Epithelial cell of proximal tubule (primary cell): ENCODE data around the gene FCRLB. TPM values are rescaled to one million over a fixed set of nuclear protein-coding genes. Genes with fewer than 3 reads are reported as not detected.

Experiments
- DNase-seq: peaks from one replicate; pipeline ENCODE4 v3.0.0-alpha.2; 2011; ENCODE audit warnings: low read depth
- H3K4me3 ChIP-seq: 2 replicates; pipeline ENCODE4 v1.5.1; 2011; ENCODE audit warnings: low read depth, mild to moderate bottlenecking, low read length
- CTCF ChIP-seq: conservative IDR thresholded peaks from 2 replicates; pipeline ENCODE4 v1.5.1; 2012; ENCODE audit warnings: low read depth, mild to moderate bottlenecking, low read length
- total RNA-seq: library from RNA; depleted of rRNA; stranded (reverse); fragments of >200 nt; gene quantifications from 2 replicates; pipeline ENCODE4 v1.2.3, GENCODE V29; 2015

Gene FCRLB
- total RNA-seq, 1 donor from 2014 or later: 3.6 TPM

GRCh38 chr1:161727256-161727924, 6.0 kb downstream of the FCRLB start:
- no peak for TF ChIP-seq CTCF
- H3K4me3 ChIP-seq: peak overlapping the region; percentile 78
- DNase-seq: no peak

- H3K4me3 ChIP-seq: no peak overlapping the region
Measured at GRCh38 chr1:161728376-161729226, 7.3 kb downstream of the FCRLB start.

GRCh38 chr1:161730050-161730564, 8.8 kb downstream of the FCRLB start:
- no peak overlapping the region for H3K4me3 ChIP-seq
- TF ChIP-seq CTCF: no peak
- no peak for DNase-seq

More at GRCh38 chr1:161728376-161729226, 7.3 kb downstream of the FCRLB start:
- DNase-seq: no peak
- no peak for TF ChIP-seq CTCF

- no peak for DNase-seq
- H3K4me3 ChIP-seq: no peak overlapping the region
- TF ChIP-seq CTCF: no peak
Measured at GRCh38 chr1:161731241-161731640, 9.9 kb downstream of the FCRLB start.

- no peak overlapping the region for H3K4me3 ChIP-seq
- DNase-seq: no peak
- TF ChIP-seq CTCF: no peak
Measured at GRCh38 chr1:161731981-161732718, 10.8 kb downstream of the FCRLB start.

- no peak for TF ChIP-seq CTCF
- H3K4me3 ChIP-seq: no peak overlapping the region
- peak; percentile 68 for DNase-seq
Measured at GRCh38 chr1:161733526-161733925, 12.2 kb downstream of the FCRLB start.
